Fibroblast of villous mesenchyme (primary cell): Measurements from ENCODE around the gene ITGB1. TPM values are rescaled to one million over a fixed set of nuclear protein-coding genes. Genes with fewer than 3 reads are reported as not detected.

Source experiments
- DNase-seq: peaks from one replicate; pipeline ENCODE4 v3.0.0-alpha.2; 2010; ENCODE audit warnings: low read depth
- H3K4me3 ChIP-seq: 2 replicates; pipeline ENCODE4 v1.5.1; 2011; ENCODE audit warnings: low read depth, mild to moderate bottlenecking, low read length
- total RNA-seq: library from RNA; depleted of rRNA; stranded (reverse); fragments of >200 nt; gene quantifications from 2 replicates; pipeline ENCODE4 v1.2.3, GENCODE V29; 2012
- TF ChIP-seq, protein P1 (sequence below): IDR thresholded peaks from 2 replicates; pipeline ENCODE4 v1.5.1; 2012; ENCODE audit warnings: low read depth, mild to moderate bottlenecking, low read length; ENCODE audit not compliant: insufficient read depth

Gene ITGB1
- total RNA-seq, 1 donor, result 1,757 TPM

DNA sequence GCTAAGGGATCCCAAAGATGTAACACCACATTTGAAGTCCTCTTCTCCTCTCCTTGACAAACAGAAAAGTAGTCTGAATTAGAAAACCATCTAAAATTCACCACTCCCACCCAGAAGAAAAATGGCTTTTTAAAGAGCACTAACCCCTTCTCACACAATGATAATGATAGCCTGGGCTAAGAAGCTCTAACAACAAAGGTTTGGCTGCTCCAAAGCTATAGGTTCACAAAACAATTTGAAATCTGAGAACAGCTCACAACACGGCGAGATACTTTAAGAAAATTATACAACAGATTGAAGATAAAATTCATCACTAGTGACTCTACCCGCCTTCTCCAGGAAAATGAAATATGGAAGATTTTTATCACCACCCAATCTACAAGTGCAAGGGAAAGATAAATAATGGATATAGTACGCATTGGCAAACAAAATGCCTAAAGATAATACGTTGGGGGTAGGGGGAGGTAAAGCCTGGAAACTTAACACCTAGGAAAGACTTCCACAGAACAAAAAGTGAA lies 7.4 kb downstream of the ITGB1 start:
- TF ChIP-seq, protein P1, sequence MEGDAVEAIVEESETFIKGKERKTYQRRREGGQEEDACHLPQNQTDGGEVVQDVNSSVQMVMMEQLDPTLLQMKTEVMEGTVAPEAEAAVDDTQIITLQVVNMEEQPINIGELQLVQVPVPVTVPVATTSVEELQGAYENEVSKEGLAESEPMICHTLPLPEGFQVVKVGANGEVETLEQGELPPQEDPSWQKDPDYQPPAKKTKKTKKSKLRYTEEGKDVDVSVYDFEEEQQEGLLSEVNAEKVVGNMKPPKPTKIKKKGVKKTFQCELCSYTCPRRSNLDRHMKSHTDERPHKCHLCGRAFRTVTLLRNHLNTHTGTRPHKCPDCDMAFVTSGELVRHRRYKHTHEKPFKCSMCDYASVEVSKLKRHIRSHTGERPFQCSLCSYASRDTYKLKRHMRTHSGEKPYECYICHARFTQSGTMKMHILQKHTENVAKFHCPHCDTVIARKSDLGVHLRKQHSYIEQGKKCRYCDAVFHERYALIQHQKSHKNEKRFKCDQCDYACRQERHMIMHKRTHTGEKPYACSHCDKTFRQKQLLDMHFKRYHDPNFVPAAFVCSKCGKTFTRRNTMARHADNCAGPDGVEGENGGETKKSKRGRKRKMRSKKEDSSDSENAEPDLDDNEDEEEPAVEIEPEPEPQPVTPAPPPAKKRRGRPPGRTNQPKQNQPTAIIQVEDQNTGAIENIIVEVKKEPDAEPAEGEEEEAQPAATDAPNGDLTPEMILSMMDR, result no peak
- H3K4me3 ChIP-seq, result peak overlapping the region; percentile 36
- peak; percentile 31 for DNase-seq

DNA sequence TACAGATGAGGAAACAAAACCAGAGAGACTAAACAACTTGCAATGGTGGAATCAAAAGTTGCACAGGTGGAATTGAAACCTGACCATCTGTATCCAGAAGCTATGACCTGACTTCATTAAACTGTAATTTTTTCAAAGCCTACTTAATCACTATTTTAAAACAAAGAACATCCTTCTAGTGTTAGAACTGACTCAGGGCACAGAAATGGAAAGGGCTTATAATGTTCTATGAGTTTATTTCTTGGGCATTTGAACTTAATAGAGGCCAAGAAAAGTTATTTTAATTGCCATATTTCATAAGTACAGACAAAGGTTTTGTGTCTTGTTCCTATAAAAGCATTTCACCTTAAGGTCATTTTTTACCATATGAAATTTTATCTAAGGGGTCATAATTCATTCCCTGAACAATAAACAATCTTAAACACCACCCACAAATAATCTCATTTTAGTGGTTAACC lies 8.8 kb downstream of the ITGB1 start:
- TF ChIP-seq, protein P1, result no peak
- DNase-seq, result peak; percentile 28
- no peak overlapping the region for H3K4me3 ChIP-seq

DNA sequence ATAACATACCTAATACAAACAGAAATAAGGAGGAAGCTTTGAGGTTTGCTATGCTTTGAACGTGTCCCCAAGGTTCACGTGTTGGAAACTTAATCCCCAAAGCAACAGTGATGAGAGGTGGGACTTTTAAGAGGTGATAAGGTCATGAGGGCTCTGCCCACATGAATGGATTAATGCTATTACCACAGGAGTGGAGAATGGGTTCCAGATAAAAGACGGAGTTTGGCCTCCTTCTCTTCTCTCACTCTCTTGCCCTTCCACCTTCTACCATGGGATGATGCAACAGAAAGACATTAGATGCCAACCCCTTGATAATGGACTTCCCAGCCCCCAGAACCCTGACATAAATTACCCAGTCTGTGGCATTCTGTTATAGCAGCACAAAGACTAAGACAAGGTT lies 9.6 kb downstream of the ITGB1 start:
- no peak overlapping the region for H3K4me3 ChIP-seq
- DNase-seq, result no peak
- TF ChIP-seq, protein P1, result no peak

DNA sequence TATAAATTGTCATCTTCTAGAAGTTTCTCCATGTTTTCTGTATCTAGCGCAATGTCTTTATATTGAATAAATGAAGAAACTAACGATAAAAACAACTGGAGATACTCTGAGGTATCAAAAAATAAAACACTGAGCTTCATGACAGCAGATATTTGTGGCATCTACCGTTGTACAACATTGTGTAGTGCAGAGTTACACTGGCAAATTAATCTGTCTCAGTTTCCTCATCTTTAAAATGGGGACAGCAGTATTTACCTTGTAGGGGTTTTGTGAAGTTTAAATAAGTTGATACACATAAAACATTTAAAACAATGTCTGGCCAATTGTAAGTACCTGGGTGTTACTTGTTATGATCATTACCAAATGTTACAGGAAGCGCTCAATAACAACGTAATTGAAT lies 10.4 kb downstream of the ITGB1 start:
- DNase-seq, result no peak
- TF ChIP-seq, protein P1, result no peak
- no peak overlapping the region for H3K4me3 ChIP-seq

DNA sequence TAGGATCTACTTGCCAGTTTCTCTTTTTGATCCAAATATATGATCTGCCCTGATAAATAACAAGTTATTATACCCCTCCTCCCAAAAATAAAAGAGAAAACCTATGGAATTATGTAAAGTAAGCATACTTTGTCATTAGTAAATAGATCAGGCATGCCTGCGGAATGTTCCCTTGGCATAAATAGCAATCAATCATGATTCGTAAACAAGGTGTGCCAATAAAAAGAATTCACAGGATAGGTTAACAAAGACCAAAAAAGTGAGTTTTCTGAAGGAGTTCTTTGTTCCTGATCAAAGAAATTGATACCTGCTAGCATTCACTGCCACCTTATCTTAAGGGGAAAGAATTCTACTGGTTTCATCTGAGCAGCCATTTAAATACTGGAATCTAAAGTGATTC lies 11.9 kb downstream of the ITGB1 start:
- no peak for DNase-seq
- TF ChIP-seq, protein P1, result no peak
- no peak overlapping the region for H3K4me3 ChIP-seq

DNA sequence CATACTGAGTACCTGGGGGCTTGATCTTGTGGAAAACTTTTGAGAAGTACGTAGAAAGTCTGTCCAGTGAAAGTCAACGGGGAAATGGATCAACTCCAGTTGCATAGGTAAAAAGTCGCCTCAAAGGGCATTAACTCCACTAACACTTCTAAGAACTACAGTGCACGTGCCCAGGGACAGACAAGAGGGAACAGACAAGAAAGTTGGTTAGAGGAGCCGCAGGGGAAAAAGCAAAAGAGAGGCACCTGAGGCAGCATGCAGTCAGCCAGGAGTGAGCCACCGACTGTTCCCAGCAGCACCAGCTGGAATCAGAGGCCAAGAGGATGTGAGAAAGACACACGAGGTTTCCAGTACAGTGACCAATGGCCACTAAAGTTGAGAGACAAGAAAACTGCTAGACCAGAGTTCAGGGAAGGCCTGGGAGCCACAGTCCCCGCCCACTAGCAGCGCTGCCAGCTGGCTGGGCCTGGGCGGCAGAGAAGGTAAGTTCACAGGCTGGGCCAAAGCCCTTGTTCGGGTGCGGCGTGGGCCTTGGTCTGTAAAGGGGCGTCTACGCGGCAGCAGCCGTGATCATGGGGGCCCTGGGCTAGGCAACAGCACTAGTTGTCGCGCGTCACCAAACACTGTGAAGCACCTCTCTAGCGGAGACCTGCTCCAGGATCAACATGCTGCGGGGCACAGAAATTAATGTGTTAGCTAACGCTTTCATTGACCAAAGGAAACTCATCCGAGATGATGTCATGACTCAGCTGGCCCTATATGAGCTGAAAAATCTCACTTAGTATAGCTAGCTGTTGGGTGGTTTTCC lies 14.0 kb downstream of the ITGB1 start:
- no peak for DNase-seq
- H3K4me3 ChIP-seq, result no peak overlapping the region
- TF ChIP-seq, protein P1, result no peak
